OCI-M2 (cell line): ENCODE data around the gene WDR82.

Source experiments
- DNase-seq: peaks from one replicate; lab custom pipeline; 2025; ENCODE audit not compliant: unreplicated experiment; lab: John Stamatoyannopoulos, UW

WDR82 gene, protein sequence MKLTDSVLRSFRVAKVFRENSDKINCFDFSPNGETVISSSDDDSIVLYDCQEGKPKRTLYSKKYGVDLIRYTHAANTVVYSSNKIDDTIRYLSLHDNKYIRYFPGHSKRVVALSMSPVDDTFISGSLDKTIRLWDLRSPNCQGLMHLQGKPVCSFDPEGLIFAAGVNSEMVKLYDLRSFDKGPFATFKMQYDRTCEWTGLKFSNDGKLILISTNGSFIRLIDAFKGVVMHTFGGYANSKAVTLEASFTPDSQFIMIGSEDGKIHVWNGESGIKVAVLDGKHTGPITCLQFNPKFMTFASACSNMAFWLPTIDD

DNA sequence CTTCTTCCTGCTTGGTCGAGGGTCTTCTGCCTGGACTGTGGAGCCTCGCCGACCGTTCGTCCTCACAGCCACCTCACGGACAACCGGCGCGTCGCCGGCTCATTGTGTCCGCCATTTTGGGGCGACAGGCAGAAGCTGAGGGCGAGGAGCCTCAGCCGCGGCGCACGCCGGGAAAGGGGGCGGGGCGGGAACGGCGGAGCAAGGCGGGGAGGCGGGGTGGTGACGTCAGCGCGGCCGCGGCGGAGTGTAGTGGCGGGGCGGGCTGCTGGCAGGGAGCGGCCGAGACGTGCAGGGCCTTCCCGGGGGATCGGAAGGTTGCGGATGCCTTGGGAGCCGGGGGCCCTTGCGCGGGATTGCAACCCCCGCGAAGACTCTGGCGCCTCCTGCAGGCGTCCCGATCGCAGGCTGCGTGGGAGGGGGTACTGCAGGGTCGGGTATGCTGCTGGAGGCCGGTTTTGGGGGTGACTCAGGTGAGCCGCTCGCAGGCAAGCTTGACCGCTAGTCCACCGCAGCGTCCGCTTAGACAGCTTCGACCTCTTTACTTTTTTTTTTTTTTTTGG lies at the start of gene WDR82:
Gene WDR82, minus strand, starts transcription at position 140 of the 560 bp plus-strand sequence. CDS start 288 bp downstream, outside the sequence.
- DNase-seq = no peak

DNA sequence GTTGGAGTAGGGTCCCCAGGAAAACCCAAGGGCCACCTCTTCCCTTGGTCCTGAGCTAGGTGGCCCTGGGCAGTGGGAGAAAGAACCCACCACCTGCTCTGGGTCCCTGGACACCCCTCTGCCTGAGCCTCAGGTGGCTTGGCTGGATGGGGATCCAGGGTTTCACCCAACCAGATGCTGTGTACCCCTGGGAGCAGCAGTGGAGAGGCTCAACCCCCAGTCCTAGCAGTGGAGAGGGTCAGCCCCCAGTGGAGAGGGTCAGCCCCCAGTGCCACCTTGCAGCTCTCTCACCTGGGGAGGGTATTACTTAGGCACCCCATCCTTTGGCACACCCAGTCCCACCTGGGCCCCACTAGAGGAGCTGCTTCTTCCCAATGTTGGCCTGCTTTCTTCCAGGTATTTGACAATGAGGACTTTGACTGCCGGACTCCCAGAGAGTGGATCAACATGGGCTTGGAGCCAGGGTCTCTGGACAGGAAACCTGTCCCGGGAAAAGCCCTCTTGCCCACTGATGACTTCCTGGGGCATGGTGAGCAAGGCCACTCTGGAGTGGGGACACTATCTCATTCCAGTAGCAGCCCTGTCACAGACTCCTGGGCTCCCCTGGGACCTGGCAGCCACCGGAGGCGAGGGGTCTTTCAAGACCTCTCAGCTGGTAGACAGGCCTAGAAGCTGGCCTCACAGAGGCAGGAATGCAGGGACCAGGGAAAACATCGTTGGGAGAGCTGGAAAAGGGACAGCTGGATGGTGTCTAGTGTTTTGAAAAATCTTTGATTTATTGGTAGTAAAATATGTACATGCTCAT lies 49.2 kb upstream of the WDR82 start:
- DNase-seq = no peak

DNA sequence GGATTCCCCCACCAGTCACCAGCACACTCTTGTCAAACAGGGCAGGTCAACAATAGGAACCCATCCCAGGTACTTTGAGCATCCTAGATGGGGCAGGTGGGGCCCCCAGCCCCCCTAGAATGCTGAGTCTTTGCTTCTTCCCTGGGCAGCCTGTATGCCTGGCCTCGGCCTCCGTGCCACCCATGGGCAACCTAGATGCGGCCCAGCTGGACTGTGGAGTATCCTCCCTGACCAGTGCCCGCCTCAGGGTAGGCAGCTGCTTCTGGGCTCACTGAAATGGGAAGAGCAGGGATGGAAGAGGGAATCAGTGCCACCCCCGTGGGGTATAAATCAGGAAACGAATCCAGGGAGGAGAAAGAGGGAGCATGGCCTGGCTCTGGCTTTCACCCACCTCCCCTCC lies 48.5 kb upstream of the WDR82 start:
- no peak for DNase-seq

DNA sequence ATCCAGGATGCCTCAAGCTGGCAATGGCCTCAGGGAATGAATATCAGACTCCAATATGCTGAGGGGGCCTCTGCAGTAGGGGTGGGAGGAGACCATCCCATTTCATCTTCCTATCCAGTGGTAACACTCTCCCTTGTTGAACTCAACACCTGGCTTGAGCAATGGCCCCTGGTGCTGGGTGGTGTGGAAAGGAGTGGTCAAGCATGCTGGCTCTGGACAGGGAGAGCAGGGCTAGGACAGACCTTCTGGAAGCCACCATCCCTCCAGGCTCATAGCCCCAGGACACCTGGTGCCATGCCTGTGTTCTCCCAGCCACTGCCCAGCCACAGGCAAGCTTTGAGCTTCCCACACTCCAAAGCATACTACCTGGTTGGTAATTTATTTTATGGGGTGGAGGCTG lies 47.2 kb upstream of the WDR82 start:
- DNase-seq = no peak

DNA sequence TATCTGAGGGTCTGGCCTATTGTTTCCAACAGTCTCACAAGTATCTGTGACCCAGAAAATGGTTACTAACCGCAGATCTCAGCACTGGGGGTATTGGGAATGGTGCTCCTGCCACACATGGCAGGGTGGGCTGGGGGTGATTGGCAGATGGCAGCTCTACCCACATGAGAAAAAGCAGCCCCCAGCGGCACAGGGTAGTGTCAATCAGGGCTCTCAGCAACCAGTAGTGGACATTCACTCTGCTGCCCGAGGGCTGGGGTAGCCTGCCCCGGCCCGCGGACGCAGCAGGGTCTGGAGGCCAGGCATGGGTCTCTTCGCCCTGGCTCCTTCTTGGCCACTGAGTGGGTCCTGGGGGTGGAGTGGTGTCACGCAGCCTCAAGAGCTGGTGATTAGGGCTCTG lies 46.2 kb upstream of the WDR82 start:
- DNase-seq = no peak

DNA sequence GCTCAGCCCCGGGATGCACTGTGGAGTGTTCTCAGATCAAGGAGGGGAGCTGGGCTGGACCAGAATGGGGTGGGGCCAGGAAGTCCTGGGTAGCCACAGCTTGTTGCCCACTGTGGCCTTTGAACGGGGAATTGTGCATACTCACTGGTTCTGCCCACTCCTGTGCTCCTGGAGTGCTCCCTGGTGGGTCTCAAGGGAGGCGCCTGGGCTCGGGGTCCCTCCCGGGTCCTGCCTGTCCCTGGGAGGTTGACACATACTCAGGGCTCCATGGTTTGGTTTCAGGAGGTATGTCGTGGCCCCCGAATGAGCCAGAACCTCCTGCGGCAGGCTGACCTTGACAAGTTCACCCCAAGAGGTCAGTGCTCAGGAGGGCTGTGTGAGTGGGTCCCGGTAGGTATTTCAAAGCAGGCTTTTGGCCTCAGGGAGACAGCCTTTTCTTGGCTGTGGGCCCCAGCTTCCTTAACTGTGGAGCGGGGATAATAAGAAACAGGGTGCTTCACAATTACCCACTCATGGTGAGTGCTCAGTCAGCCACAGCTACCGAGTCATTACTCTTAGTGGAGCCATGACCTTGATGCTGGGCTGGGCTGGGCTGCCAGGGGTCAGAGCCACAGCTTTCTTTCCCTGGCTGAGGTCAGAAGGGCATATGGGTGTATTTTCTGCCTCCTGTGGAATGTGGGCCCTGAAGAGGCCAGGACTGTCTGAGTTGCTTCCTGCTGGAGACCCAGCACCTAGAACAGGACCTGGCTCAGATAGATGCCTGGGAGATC lies 45.3 kb upstream of the WDR82 start:
- DNase-seq = no peak

DNA sequence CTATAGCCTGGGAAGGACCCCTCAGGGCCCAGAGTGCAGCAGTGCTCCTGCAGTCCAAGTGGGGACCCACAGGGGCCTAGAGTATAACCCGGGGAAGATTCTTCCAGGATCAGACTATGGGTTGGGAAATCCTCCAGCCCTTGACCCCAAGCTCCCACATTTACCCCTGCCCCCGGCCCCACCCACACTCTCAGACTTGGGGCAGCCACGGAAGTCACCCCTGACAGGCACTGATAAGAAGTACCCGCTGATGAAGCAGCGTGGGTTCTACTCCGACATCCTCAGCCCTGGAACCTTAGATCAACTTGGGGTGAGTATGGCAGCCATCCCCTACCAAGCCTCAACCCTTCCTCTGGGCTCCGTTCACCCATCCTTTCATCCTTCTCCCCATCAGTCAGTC lies 44.0 kb upstream of the WDR82 start:
- DNase-seq = no peak

DNA sequence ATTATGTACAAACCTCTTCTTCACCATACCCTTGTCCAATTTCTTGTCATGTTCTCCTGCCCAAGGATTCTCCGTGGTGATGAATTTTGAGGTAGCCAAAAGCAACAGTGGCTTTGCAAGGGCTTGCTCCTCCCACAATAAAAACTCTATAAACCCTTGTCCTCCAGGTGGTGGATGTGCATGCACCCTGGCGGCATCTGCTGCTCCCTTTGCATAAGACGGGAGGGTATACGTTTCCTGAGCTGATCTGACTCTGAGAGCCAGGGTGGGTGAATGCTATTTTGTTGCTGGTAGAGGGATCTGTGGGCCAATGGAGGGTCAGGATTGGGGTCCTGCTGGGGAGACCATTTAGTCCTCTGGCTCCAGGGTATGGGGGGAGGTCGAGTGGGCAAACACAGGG lies 43.0 kb upstream of the WDR82 start:
- DNase-seq = no peak

DNA sequence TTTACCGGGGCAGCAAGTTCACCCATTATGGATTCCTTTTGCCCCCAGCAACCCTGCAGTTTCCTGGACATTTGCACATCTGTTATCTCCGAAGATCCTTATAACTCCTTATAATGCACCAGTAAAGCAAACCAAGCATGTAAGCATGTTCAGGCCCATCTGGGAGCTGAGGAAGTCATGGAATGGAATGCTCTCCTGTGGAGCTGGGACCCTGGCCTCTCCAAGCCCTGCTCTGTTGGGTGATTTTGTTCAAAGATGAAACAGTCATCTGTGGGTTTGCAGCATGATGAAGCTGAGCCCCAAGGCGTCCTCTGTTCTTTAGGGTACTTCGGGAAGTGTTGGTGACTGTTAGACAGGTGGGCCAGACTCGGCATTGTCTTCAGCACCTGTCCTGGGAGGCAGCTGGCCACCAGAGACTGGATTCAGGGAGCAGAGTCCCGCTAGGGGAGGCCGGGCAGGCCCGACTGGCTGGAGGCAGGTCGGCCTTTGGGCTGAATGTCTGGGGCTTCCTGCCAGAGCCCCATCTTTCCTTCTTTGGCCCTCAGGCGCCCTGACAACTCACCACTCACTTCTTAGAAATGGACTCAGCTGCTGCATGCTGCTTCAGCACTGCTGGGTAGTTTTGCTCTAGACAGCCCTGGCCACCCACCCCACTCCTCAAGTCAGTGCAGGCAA lies 41.6 kb upstream of the WDR82 start:
- DNase-seq = no peak

DNA sequence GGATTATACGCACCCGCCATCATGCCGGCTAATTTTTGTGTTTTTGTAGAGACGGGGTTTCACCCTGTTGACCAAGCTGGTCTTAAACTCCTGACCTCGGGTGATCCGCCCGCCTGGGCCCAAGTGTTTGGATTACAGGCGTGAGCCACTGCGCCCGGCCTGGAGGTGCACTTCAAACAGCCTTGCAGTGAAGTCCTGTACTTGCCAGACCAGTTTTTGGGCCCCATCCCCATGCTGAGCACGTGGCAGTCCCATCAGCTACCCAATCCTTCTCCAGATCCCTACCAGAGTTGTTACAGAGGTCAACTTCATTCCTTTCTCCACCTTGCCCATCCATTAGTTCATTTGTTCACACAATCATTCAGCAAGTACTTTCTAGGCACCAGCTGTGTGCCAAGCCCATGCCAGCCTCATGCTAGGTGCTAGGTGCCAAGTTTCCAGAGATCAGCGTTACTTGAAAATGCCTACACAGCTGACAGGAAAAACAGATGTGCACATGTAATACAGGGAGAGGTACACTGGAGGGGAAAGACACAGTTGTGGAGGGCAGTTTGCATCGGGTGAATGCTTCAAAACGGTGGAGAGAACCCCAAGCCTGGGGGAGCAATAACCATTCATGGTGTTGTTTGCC lies 39.9 kb upstream of the WDR82 start:
- DNase-seq = no peak

DNA sequence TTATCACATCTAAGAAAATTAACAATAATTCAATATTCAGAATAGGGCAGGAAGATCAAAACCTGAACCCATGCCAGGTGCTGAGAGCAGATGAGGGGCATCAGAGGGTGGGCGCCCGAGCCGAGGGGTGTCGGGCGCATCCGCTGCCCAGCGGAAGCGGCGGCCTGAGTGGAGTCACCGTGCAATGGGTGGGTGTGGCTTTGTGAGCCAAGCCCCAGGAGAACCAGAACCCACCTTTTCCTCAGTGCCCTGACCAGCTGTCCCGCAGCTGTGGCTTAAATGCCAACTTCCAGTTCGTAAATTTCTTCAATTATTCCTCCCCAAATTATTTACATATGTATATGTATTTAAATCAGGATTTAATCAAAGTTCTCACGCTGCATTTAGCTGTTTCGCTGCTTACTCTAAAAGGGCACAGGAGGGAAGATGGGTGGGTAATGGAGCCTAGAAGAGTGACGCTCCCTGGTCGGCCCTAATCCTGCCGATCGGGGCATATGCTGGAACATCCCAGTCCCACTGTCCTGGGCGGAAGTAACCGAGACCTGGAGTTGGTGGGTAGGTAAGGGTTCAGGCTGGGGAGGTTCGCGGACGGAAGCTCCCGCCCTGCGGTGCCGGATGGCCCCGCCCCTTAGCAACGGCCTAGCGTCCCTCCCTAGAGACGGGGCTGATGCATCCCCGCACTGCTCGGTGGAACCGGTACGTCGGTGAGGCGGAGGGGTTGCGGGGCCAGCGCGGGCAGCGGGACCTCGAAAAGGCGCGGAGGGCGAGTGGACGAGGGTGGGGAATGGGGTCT lies 39.0 kb upstream of the WDR82 start:
- DNase-seq = no peak

DNA sequence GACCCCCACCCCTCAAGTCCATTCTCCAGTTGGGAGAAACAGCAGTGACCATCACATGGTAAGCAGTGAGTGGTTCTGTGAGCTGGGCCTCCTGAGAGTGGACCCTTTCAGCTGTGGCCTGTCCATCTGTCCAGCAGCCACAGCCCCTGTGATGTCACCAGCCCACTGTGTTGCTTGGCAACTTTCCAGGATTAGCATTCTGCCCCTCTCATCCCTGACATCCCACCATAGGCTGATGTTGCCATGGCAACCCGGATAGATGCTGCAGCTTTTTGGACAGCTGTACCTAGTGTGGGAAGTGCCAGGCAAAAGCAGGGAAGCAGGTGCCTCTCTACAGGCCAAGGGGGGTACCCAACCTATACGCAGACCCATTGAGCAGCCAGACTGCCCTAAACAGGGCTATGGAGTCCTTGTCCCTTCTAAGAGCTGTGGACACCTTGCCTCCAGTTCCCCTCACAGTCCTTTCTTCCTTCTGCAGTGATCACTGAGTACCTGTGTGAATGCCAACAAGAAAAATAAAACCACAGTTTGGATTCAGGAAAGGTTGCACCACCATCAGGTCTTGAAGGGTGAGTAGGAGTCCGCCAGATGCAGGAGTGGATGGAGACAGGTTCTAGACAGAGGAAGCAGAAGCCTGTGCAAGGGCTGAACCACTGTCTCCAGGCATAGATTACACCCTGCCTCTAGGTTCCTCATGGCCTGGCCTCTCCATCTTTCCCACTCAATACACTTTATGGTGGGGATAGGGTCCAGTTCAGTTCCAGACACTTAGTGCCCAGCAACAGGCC lies 37.7 kb upstream of the WDR82 start, which contains the start of gene DNAH1:
Gene DNAH1, plus strand, starts transcription at position 343 of the 788 bp plus-strand sequence. CDS start 6,124 bp downstream, outside the sequence.
- no peak for DNase-seq

DNA sequence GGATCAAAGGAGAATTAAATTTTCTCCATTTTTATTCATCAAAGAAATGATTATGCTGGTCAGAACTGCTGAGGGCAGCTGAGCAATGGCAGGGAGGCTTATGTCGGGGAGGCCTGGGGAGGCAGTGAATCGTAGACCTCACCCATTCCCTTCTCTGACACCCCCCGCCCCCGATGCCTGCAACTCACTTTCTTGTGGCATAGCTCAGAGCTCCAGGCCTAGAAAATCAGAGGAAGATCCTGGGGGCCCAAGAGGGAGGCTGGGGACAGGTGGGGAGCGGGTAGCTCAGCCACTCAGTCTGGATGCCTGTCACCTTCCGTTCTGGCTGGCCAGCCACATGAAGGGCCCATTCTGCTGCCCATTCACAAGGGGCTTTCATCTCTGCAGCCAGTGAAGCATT lies 36.6 kb upstream of the WDR82 start:
- no peak for DNase-seq

DNA sequence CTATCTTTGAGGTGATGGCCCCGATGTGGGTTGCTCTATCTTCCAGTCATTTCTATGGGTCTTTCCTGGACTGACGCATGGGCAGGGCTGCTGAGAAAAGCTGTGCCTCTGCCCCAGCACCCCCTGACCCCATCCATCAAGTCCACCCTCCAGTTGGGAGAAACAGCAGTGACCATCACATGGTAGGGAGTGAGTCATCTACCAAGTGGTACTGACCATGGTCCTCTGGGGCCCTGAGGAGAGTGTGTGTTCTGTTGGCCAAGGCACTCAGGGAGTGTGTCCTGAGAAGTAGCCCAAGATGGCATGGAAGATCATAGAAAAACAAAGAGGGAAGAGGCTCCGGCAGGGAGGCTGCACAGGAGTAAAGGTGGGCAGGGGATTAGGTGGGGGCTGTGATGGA lies 36.0 kb upstream of the WDR82 start:
- no peak for DNase-seq

DNA sequence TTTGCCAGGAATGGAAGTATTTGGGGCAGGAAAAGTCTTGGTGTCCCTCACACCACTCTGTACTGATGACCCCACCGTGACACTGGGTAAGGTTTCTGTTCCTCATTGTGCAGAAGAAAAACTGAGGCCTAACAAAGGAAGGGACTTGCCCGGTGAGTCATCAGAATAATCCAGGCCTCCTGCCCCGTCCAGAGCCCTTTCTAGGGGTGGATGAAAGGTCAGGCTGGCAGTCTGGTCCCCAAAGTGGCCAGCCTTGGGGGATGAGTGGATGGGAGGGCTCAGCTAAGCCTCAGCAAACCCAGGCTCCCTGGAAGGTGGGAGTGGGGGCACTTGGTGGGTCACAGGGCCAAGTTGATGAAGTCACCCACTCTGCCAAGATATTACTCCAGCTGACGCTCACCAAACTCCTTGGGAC lies 35.3 kb upstream of the WDR82 start:
- no peak for DNase-seq

DNA sequence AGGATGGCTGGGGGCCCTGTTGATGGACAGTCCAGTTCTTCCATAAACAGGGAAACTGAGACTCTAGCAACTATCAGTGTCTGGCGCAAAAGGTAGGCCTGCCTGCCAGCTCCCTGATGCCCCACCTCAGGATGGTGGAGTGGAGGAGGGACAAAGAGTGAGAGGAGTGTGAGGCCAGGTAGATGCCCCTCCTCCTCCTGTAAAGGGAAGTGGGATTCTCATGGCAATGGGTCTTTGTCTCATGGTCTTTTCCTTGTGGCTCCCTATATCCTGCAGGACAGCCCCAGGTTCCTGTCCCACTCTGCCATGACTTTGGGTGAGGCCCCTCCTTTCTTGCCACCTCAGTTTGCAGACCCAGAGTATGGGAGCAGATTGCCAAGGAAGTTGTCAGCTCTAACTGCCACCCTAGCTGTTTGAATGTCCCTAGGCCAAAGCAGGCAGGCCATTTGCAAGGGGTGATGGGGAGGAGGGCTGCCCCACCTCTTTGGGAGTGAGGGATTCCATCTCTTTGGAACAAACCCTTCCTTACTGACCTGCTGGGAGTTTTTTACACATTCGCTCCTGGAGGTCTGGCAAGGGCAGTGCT lies 34.8 kb upstream of the WDR82 start:
- no peak for DNase-seq

DNA sequence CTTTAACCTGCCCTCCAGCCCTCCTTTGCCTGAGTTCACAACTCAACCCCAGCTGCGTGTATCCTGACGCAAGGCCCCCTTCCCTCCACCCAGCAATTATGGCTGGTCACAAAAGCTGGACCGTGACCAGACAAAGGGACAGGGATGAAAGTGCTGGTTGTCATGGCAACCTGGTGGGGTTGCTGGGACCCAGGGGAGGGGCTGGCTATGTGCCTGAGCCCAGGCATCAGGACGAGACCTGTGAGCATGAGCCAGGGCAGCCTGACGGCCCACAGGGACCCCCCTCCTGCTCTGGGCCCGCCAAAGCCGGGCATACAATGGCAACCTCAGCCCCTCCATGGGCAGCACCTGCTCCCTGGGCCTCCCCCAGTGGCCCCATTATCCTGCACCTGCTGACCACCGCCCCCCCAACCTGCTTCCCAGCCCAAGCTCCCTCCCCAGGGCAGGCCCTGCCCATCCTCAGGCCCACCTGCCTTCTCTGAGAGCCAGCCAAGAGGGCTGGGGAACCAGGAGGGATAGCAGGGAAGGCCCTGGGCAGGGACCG lies 33.2 kb upstream of the WDR82 start:
- DNase-seq = no peak
